ENCODE data around the gene C19orf73. TPM values are rescaled to one million over a fixed set of nuclear protein-coding genes. Genes with fewer than 3 reads are reported as not detected.
A peak's percentile ranks its signal among the peaks of the same experiment; 100 is the strongest.
"Not testable (repeated sequence)": the region's sequence is repeated elsewhere in the genome, so short reads cannot be mapped to it uniquely, and the experiment has no call there.

Gene C19orf73
- total RNA-seq, 2 experiments from 2014 or later: 1.3 to 1.7 TPM

GRCh38 chr19:49153167-49153809, 34.3 kb upstream of the C19orf73 start:
- Mint-ChIP-seq H3K4me1 (peaks cover 13% of the 10 kb centered on the region), H3K27me3 (peaks cover 64% of the 10 kb centered on the region), H3K27ac (peak overlapping the region; percentile 73), H3K36me3 (no peaks in the 10 kb centered on the region), H3K4me3 (no peak overlapping the region), H3K9me3 (no peaks in the 10 kb centered on the region)
- no peak for DNase-seq
- POLR2A ChIA-PET: no interaction called here
- no peak for ATAC-seq (ENCODE audit: low read depth)

- Mint-ChIP-seq H3K36me3 (no peaks in the 10 kb centered on the region), H3K27ac (no peak overlapping the region), H3K4me3 (no peak overlapping the region), H3K4me1 (peaks cover 12% of the 10 kb centered on the region), H3K27me3 (peaks cover 65% of the 10 kb centered on the region), H3K9me3 (no peaks in the 10 kb centered on the region)
- no peak for DNase-seq
- POLR2A ChIA-PET: interaction anchor here (1.1 kb wide), 1 partner anchor 24 kb away, joined by 4 read pairs; no protein-coding TSS in a partner anchor
- ATAC-seq (ENCODE audit: low read depth): no peak
Measured at GRCh38 chr19:49152119-49152550, 33.2 kb upstream of the C19orf73 start.

GRCh38 chr19:49151267-49152118, 32.5 kb upstream of the C19orf73 start:
- Mint-ChIP-seq H3K27ac (no peak overlapping the region), H3K4me1 (peaks cover 12% of the 10 kb centered on the region), H3K36me3 (no peaks in the 10 kb centered on the region), H3K9me3 (no peaks in the 10 kb centered on the region), H3K27me3 (peaks cover 69% of the 10 kb centered on the region), H3K4me3 (no peak overlapping the region)
- ATAC-seq (ENCODE audit: low read depth): no peak
- POLR2A ChIA-PET: interaction anchor here (1.1 kb wide), 1 partner anchor 25 kb away, joined by 4 read pairs; no protein-coding TSS in a partner anchor
- DNase-seq: peak; percentile 63

- ATAC-seq (ENCODE audit: low read depth): no peak
- no peaks in the 10 kb centered on the region for H3K36me3 Mint-ChIP-seq
- H3K27ac Mint-ChIP-seq: no peak overlapping the region
- H3K4me1 Mint-ChIP-seq: peaks cover 16% of the 10 kb centered on the region
- H3K9me3 Mint-ChIP-seq: no peaks in the 10 kb centered on the region
- DNase-seq: no peak
- peaks cover 70% of the 10 kb centered on the region for H3K27me3 Mint-ChIP-seq
- peak overlapping the region; percentile 85 for H3K4me3 Mint-ChIP-seq
- POLR2A ChIA-PET: no interaction called here
Measured at GRCh38 chr19:49150944-49151243, 32.0 kb upstream of the C19orf73 start.

GRCh38 chr19:49150106-49150943, 31.4 kb upstream of the C19orf73 start:
- ATAC-seq (ENCODE audit: low read depth) (peak; percentile 13), DNase-seq (peak; percentile 66)
- POLR2A ChIA-PET: interaction anchor here (0.5 to 0.6 kb wide), 2 partner anchors 76 to 660 kb away, joined by 4 read pairs; no protein-coding TSS in a partner anchor
- Mint-ChIP-seq H3K9me3 (no peaks in the 10 kb centered on the region), H3K27me3 (peaks cover 72% of the 10 kb centered on the region), H3K36me3 (no peaks in the 10 kb centered on the region), H3K4me3 (peak overlapping the region; percentile 85), H3K4me1 (peaks cover 20% of the 10 kb centered on the region), H3K27ac (peak overlapping the region; percentile 54)

- POLR2A ChIA-PET: no interaction called here
- Mint-ChIP-seq H3K4me1 (peaks cover 20% of the 10 kb centered on the region), H3K4me3 (peak overlapping the region; percentile 85), H3K36me3 (no peaks in the 10 kb centered on the region), H3K27me3 (peaks cover 72% of the 10 kb centered on the region), H3K9me3 (no peaks in the 10 kb centered on the region), H3K27ac (no peak overlapping the region)
- no peak for ATAC-seq (ENCODE audit: low read depth)
- DNase-seq: no peak
Measured at GRCh38 chr19:49149652-49150105, 30.7 kb upstream of the C19orf73 start.

- no peak overlapping the region for H3K27ac Mint-ChIP-seq
- ATAC-seq (ENCODE audit: low read depth) (peak; percentile 40), DNase-seq (peak; percentile 85)
- H3K4me1 Mint-ChIP-seq: peaks cover 20% of the 10 kb centered on the region
- no peaks in the 10 kb centered on the region for H3K36me3 Mint-ChIP-seq
- POLR2A ChIA-PET: no interaction called here
- H3K4me3 Mint-ChIP-seq: peak overlapping the region; percentile 85
- peaks cover 70% of the 10 kb centered on the region for H3K27me3 Mint-ChIP-seq
- H3K9me3 Mint-ChIP-seq: no peaks in the 10 kb centered on the region
Measured at GRCh38 chr19:49148784-49149651, 30.1 kb upstream of the C19orf73 start.

GRCh38 chr19:49148044-49148682, 29.2 kb upstream of the C19orf73 start:
- POLR2A ChIA-PET: no interaction called here
- Mint-ChIP-seq H3K27ac (no peak overlapping the region), H3K36me3 (no peaks in the 10 kb centered on the region), H3K4me3 (peak overlapping the region; percentile 63), H3K27me3 (peaks cover 62% of the 10 kb centered on the region), H3K9me3 (no peaks in the 10 kb centered on the region), H3K4me1 (peaks cover 17% of the 10 kb centered on the region)
- DNase-seq (no peak), ATAC-seq (ENCODE audit: low read depth) (no peak)

GRCh38 chr19:49146408-49146770, 27.4 kb upstream of the C19orf73 start:
- H3K4me3 Mint-ChIP-seq; H3K9me3 Mint-ChIP-seq; H3K27ac Mint-ChIP-seq; DNase-seq; POLR2A ChIA-PET; ATAC-seq (ENCODE audit: low read depth); H3K36me3 Mint-ChIP-seq: not testable (repeated sequence)
- Mint-ChIP-seq H3K4me1 (peaks cover 23% of the 10 kb centered on the region), H3K27me3 (peaks cover 55% of the 10 kb centered on the region)

- H3K36me3 Mint-ChIP-seq: no peaks in the 10 kb centered on the region
- peaks cover 22% of the 10 kb centered on the region for H3K4me1 Mint-ChIP-seq
- POLR2A ChIA-PET: interaction anchor here (0.8 kb wide), 1 partner anchor 20 kb away, joined by 4 read pairs; no protein-coding TSS in a partner anchor
- peak overlapping the region; percentile 70 for H3K27ac Mint-ChIP-seq
- peak overlapping the region; percentile 74 for H3K4me3 Mint-ChIP-seq
- peak; percentile 86 for DNase-seq
- H3K27me3 Mint-ChIP-seq: peaks cover 50% of the 10 kb centered on the region
- peak; percentile 32 for ATAC-seq (ENCODE audit: low read depth)
- no peaks in the 10 kb centered on the region for H3K9me3 Mint-ChIP-seq
Measured at GRCh38 chr19:49145573-49146407, 26.8 kb upstream of the C19orf73 start.

GRCh38 chr19:49142866-49143335, 24.0 kb upstream of the C19orf73 start:
- Mint-ChIP-seq H3K4me1 (peaks cover 17% of the 10 kb centered on the region), H3K36me3 (no peaks in the 10 kb centered on the region), H3K27me3 (peaks cover 26% of the 10 kb centered on the region), H3K4me3 (peak overlapping the region; percentile 88), H3K9me3 (no peaks in the 10 kb centered on the region), H3K27ac (peak overlapping the region; percentile 68)
- ATAC-seq (ENCODE audit: low read depth) (peak; percentile 94), DNase-seq (peak; percentile 76)
- POLR2A ChIA-PET: interaction anchor here (0.9 kb wide), 2 partner anchors 9 to 856 kb away, joined by 3 read pairs; no protein-coding TSS in a partner anchor

Data from activated naive CD8-positive, alpha-beta T cell treated with anti-CD3 and anti-CD28 coated beads, Interleukin-2, amount 10 ng/mL, durations not matched to agents 7 days and 5 days (primary cell).